Endometrial microvascular endothelial cells (primary cell): Measurements from ENCODE around the gene KAZALD1. TPM values are rescaled to one million over a fixed set of nuclear protein-coding genes. Genes with fewer than 3 reads are reported as not detected.

Experiments
- in situ Hi-C: cut with HindIII; loops from 2 replicates; pipeline ENCODE4 v1.10.0; 2017; ENCODE audit warnings: low sequenced_read_pairs, low pct_unique_long_range_greater_than_20kb; ENCODE audit errors: inconsistent ontology term
- total RNA-seq: library from RNA; depleted of rRNA; stranded (reverse); fragments of >200 nt; gene quantifications from one replicate; pipeline ENCODE4 v1.2.3, GENCODE V29; 2015; ENCODE audit errors: inconsistent ontology term

The KAZALD1 gene
- total RNA-seq, 1 donor from 2014 or later, result 0.28 TPM

DNA sequence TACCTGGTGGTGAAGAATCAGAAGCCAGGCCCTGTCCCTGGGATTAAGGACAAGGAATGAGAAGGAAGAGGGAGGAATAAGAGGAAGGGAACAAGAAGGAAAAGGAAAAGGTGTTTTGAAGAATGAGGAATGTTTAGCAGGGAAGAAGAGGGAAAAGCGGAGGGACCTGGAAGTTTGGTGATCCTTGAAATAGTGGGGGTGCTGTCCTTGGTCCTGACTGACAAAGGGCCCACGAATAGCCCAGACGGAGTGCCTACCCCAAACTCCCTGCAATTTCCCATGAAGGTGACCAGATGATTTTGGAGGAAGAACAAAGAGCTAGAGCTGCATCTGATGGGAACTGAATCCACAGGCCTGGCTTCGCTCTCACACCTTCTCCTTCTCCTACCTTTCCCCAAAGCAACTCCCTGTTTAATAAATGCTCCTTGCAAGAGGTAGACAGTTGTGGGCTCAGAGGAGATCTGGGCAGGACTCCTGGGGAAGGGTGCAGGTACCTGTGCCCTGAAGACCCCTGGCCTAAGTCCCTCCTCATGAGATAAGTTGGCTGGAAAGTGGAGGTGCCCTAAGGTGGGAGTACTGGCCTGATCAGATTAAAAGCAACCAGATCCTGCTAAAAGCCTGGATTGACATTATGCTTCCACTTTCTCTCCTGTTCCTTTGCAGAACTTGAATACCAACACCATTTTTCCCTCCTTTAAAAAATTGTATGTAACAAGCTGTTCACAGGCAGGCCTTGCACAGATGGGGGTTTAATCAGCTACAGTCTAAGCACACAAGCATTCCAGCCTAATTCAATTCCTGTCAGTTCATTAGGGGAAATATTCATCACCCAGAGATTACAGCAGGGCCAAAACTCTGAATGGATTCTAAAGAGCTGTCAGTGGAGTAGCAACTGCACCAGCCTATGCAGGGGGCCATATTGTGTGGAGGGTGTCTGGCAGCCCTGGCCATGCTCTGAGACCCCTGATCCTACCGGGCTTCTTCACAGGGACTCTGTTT is 19.4 kb downstream of the KAZALD1 start:
- in situ Hi-C loops, result no loop called here

- in situ Hi-C loops, result no loop called here
Observed at GRCh38 chr10:101085846-101086245, 24.1 kb downstream of the KAZALD1 start.

DNA sequence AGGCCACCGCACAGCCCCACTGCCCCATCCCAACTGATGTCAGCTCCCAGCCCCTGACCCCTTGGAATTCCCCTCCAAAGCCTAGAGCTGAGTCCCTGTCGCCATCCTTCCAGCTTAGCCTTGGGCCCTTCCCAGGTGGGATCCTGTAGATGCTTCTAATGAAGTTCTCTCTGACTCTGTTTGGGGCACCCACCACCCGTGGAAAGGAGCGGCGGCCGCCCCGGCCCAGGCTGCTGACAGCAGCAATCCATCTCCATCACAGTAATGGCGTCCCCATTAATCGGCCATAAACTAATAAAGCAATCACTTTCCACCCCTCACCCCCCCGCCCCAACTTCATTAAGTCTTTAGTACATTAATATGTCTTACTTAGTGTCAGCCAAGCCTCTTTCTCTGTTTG is 25.6 kb downstream of the KAZALD1 start:
- in situ Hi-C loops, result no loop called here

DNA sequence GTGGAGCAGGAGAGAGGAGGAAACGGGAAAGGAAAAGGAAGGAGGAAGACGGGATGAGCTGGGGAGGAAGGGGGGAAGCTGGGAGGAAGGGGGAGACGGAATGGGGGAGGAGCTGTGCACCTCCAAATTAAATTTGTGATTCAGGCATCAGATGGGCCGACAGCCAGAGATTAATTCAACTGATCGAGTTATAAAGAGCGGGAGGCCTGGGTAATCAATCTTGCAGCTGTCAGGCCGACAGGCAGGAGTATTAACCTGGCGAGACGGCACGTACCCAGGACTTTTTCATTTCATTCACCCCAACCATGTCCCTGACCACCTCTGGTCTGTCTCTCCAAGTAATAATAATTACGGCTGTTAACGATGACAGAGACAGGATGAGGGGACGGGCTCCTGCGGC is 26.2 kb downstream of the KAZALD1 start:
- in situ Hi-C loops, result no loop called here

DNA sequence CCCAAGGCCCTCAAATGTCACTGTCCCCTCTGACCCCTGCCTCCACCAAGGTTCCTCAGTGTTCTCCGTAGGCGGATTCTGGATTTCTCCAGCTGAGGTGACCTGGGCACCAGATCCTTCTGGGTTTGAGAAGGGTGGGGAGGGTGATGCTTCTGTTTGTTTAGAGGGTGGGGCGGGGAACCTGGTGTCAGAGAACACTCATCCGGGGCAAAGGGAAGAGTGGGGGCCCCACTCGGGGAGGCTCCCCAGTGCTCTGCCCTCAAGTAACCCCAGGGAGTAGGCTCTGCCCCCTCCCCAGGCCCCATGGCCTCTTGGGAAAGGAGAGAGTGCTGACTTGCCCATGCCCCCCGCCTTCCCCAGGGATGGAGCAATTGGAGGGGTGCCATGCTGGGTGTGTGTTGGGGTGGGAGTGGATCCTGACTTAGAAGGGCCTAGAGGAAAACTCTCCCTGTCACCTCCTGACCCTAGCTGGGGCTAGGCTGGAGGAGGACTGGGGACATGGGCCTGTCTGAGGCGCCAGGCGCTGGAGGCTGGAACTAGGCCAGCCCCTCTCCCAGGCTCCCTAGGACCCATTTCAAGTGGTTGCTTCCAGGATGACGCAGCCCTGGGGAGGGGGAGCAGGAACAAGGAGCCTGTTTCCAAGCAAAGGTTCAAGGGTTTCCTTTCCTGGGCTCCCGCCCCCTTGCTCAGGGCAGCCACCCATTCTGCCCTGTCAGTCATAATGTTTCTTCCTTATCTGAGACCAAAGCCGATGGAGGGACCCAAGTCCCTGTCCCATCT is 27.9 kb downstream of the KAZALD1 start:
- in situ Hi-C loops, result no loop called here

DNA sequence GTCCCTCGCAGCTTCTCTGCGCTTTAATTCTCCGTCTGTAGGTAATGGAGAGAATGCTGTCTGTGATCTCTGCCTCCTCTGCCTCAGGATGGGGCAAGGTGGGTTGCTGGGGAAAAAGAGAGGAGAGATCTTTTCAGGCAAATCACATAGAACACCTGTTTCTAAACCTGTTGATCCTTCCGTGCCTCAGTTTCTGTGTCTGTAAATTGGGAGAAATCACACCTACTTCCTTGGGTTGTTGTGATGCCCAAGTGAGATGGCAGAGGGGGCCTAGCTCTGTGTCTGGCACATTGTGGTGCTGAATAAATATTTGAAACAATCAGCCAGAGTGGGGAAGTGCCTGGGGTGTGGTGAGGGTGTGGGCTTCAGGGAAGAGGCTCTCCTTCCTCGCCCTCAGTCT is 28.8 kb downstream of the KAZALD1 start:
- in situ Hi-C loops, result no loop called here

DNA sequence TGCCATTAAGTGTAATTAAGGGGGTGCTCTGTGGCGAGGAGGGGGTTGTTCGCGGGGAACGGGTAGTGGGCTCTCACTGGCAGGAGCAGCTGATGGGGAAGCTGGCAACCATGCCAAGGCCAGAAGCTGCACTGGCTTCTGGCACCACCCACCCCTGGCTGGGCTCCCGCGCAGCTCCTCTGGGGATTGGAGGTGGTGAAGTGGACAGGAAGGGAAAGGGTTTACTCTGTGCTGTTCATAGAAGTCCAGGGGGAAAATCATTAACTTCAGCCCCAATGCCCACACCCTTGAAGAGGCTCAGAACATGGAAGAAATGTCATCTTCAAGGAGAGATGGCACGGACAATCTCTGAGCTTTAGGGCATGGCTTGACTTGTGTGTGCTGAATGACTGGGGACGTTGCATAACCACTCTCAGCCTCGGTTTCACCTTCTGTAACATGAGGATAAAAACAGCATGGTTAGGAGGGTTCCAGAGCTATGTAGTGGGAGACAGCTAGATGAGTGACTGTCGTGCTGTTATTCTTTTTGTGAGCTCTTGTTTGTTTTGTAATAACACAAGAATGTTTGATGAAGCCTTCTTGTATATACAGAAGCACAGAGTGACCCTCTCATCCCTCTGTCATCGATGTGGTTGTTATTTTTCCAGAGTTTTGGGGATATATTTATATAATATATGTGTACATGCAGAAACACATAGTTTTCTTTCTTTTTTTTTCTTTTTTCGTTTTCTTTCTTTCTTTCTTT is 29.9 kb downstream of the KAZALD1 start:
- in situ Hi-C loops, result no loop called here

- in situ Hi-C loops, result no loop called here
Observed at GRCh38 chr10:101092881-101093354, 31.1 kb downstream of the KAZALD1 start.

DNA sequence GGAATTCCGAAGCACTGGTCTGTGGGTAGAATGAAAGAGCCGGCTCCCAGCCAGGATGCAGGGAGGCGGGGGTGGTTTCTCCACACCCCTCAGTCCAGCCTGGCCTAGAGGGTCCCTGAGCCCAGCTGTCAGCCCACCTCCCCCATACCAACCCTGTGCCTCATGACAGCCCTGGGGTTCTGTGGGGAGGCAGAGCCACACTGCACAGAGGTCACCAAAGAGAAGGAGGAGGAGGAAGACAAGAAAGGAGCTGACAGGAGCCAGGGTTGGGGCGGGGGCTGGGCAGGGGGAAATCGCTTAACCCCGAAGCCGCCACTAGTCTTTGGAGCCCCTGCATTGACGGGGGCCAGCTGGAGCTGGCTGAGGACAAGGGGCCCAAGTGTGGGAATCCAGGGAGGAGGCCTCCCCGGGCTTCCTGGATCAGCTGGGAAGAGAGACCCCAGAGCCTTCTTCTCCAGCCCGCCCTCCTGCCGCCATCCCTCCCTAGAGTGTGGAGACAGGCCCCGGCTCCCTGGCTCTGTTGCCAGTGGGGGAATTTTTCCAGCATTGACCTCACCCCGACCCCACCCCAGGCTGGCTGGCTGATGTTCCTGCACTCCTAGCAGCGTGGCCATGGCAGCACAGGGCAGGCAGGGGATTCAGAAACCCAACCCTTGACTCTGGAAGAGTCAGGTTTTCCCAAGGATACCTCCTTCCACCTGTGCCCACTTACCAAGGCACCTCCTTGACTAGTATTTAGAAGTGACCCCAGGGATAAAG is 32.5 kb downstream of the KAZALD1 start:
- in situ Hi-C loops, result no loop called here

DNA sequence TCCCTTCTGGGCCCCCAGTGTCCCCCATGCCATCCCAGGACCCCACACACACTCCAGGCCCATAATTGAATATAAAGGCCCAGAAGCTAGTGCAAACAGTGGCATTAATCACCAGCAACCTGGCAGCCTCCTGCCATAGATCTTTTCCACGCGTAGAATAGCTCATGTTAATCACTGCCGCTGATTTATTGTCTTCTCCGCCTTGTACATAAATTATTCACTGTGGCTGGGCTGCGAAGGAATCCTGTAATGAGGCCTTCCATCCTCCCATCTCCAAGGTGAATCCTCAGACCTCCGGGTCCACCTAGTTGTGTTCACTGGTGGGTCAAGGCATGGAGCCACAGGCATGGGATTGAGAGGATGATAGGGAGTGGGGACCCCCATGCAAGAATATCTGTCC is 33.2 kb downstream of the KAZALD1 start:
- in situ Hi-C loops, result no loop called here

DNA sequence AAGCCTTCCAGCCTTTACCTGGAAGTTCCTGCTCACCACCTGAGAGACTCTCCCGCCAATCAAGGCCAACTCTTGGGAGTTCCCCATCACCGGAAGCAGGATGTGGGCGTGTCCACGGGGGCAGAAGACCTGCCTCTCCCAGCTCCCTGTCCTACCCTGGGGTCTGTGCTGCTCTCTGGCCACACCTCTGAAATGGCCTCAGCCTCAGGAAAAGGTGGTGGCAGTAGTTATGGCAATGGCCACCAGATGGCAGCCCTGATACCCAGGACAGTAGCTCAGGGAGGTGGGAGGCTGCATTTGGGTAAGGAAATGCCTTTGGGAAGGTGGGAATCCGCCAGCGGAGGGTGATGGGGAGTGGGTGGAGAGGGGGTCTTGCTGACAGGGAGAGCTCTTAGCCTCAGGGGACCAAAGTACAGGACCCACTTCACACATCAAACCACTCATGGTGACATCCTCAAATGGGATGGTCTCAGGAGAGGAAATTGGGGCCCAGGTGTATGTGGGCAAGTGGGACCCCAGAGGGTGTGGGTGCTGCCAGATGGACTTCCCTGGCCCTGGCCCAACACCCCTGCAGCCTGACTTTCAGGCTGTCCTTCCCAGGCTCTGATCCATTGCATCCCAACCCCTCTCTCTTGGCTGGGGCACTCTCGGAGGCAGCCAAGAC is 33.9 kb downstream of the KAZALD1 start:
- in situ Hi-C loops, result no loop called here

DNA sequence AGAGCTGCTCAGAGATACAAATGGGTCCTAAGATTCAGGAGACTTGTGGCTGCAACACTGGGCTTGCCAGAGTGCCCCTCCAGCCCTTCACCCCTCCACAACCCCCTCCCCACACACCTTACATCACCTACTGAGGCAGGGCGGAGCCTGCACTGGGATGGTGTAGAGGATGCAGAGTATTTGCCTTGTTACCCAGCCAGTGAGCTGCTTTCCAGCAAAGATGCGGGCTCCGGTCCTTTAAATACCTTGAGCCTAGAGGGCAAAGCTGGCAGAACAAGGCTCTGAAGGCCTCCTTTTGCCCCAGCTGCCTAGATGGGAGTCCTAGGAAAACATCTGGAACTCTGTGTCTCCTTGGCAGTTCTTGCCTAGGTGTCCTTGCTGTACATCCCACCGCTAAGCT is 34.6 kb downstream of the KAZALD1 start:
- in situ Hi-C loops, result no loop called here

GRCh38 chr10:101097881-101098280 is 36.1 kb downstream of the KAZALD1 start:
- in situ Hi-C loops, result no loop called here

DNA sequence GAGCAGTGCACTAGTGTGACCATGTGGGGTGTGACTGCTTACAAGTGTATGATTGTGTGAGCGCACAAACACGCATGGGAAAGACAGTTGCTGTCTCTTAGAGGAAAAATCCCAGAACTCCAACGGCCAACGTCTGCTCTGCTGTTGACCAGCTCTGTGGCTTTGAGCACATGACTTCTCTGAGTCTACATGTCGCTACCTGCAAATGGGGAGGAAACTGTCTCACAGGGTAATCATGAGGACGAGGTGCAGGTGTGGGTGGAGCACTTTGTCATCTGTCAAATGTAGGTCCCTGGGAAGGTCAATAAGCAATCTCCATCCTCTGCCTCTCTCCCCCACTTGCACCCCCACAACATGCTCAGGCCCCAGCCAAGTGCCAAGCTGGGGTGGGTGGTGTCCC is 38.1 kb downstream of the KAZALD1 start:
- in situ Hi-C loops, result no loop called here

DNA sequence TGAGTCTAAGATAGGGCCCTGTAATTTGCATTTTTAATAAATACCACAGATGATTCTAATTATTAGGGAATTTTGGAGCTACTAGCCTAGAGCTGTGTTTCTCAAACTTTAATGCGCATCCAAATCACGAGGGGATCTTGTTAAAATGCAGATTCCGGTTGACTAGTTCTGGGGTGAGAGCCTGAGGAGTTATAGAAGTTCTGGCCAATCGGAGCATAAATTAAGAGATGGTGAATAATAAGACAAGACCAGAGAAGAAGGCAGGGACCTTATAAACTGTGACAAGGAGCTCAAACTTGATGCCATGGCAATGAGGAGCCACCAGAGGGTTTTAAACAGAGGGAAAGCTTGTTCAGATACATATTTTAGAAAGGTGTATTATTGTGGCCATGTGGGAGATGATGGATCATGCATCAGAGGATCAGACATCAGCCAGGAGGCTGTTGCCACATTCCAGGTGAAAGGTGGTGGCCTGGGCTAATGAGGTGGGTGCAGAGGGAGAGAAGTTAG is 39.6 kb downstream of the KAZALD1 start:
- in situ Hi-C loops, result no loop called here

GRCh38 chr10:101103430-101103829 is 41.6 kb downstream of the KAZALD1 start:
- in situ Hi-C loops, result no loop called here

DNA sequence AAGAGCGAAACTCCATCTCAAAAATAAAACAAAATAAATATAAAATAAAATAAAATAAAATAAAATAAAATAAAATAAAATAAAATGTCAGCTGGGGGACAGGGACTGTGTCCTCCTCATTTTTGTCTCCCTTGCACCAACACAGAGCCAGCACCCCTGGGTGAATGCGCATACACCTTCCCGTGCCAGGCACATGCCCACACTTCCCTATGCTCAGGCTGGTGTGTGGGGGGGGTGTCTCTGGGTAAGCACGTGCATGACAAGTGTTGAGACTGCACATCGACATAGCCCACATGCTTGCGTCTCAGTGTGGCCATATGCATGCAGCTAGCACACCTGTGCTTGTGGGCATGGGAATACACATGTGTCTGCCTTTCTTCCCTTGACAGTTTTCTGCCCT is 44.6 kb downstream of the KAZALD1 start:
- in situ Hi-C loops, result no loop called here

DNA sequence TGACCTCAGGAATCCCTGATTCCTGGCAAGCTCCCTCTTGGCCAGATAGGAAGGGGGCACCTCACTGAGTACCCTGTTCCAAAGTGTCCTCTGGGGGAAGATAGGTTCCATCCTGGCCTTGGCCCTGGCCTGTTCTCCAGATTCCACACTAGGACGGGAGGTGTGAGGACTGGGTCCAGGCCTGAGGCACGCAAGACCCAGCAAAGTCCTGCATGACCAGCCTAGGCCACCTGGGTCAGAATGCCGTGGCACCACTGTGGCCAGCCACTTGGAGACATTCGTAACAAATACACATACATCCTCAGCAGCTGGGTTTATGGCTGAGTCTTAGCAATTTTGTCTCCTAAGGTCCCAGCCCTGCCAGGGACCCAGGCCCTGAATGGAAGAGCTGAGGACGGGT is 46.0 kb downstream of the KAZALD1 start:
- in situ Hi-C loops, result no loop called here
